AG04450 (cell line): ENCODE data around the gene TMEM174. TPM values are rescaled to one million over a fixed set of nuclear protein-coding genes. Genes with fewer than 3 reads are reported as not detected.

Source experiments
- CTCF ChIA-PET: fragments of 300-600, 350-600 bp; formaldehyde crosslinking; extraction: SDS; loops from one replicate; lab custom pipeline; 2022; ENCODE audit warnings: antibody characterized with exemption, inconsistent platforms; lab: Charles Lee
- POLR2A ChIA-PET: fragments of 350-600 bp; formaldehyde crosslinking; extraction: SDS; loops from one replicate; lab custom pipeline; 2021; ENCODE audit warnings: antibody characterized with exemption, inconsistent platforms; lab: Yijun Ruan, JAX
- DNase-seq: peaks from one replicate; pipeline ENCODE4 v3.0.0-alpha.2; 2011; ENCODE audit warnings: low read depth, low spot score
- H3K27ac ChIP-seq: one replicate; pipeline ENCODE4 v1.5.1; 2012; ENCODE audit warnings: low read depth, low read length, control low read depth
- H3K27me3 ChIP-seq: one replicate; pipeline ENCODE4 v1.6.0; 2012; ENCODE audit warnings: low read length; ENCODE audit not compliant: control insufficient read depth, insufficient read depth
- H3K4me3 ChIP-seq: 2 replicates; pipeline ENCODE4 v1.5.1; 2011; ENCODE audit warnings: mild to moderate bottlenecking, low read depth, low read length, control low read depth
- H3K9me3 ChIP-seq: 2 replicates; pipeline ENCODE4 v1.5.1; 2012; ENCODE audit warnings: low read length; ENCODE audit not compliant: control insufficient read depth, insufficient read depth
- CTCF ChIP-seq: IDR thresholded peaks from 2 replicates; pipeline ENCODE4 v1.5.1; 2011; ENCODE audit warnings: low read depth, low read length, control low read depth, inconsistent platforms
- polyA plus RNA-seq: library from polyadenylated mRNA; depleted of rRNA; stranded (reverse); fragments of >200 nt; gene quantifications from 2 replicates; pipeline ENCODE4 v1.2.3, GENCODE V29; 2011

TMEM174 gene
- polyA plus RNA-seq, 1 experiment: not detected

- Histone ChIP-seq H3K4me3 (no peak overlapping the region), H3K27me3 (peaks cover 13% of the 10 kb centered on the region), H3K27ac (no peak overlapping the region), H3K9me3 (no peaks in the 10 kb centered on the region; the same call in 1 of the 2 replicates)
- POLR2A ChIA-PET: no interaction called here
- TF ChIP-seq CTCF: no peak
- CTCF ChIA-PET: no interaction called here
- no peak for DNase-seq
Observed at GRCh38 chr5:73174100-73174815, 1.3 kb downstream of the TMEM174 start.

DNA sequence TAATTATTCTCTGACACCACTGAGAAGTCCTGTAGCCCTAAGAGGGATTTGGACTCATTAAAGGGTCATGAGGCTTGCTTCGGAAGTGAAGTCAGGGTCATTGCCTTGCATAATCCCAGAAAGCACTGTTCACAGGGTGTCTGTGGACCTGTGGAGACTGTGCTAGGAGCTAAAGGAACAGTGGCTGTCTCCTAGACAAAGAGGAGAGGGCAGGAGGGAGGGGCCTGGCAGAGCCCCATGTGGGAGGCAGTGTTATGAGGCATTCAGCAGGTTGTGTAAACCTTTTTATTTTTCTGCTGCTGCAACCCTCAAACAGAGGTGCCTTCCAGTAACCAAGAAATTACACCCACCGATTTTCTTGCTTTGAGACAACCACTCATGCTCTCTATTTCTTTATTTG lies 3.3 kb downstream of the TMEM174 start:
- Histone ChIP-seq H3K9me3 (no peaks in the 10 kb centered on the region), H3K27ac (no peak overlapping the region), H3K4me3 (no peak overlapping the region), H3K27me3 (peaks cover 13% of the 10 kb centered on the region)
- TF ChIP-seq CTCF: no peak
- no peak for DNase-seq
- POLR2A ChIA-PET: no interaction called here
- CTCF ChIA-PET: interaction anchor here (1.0 to 1.8 kb wide), 2 partner anchors 26 to 93 kb away, joined by 5 to 8 read pairs; no protein-coding TSS in a partner anchor

- no peak for DNase-seq
- CTCF ChIA-PET: interaction anchor here (1.5 kb wide), 2 partner anchors 14 to 38 kb away, joined by 4 to 6 read pairs; no protein-coding TSS in a partner anchor
- Histone ChIP-seq H3K27ac (no peak overlapping the region), H3K4me3 (no peak overlapping the region), H3K27me3 (peaks cover 7% of the 10 kb centered on the region), H3K9me3 (no peaks in the 10 kb centered on the region)
- POLR2A ChIA-PET: no interaction called here
- no peak for TF ChIP-seq CTCF
Observed at GRCh38 chr5:73178265-73178664, 5.3 kb downstream of the TMEM174 start.

- H3K4me3 ChIP-seq: no peak overlapping the region
- no peak for TF ChIP-seq CTCF
- no peak overlapping the region for H3K27ac ChIP-seq
- DNase-seq: no peak
- H3K9me3 ChIP-seq: peaks cover 5% of the 10 kb centered on the region
- CTCF ChIA-PET: interaction anchor here (0.8 to 1.9 kb wide), 3 partner anchors 18 to 275 kb away, joined by 3 to 6 read pairs (median 3); no protein-coding TSS in a partner anchor
- POLR2A ChIA-PET: no interaction called here
- H3K27me3 ChIP-seq: no peaks in the 10 kb centered on the region
Observed at GRCh38 chr5:73179730-73180129, 6.7 kb downstream of the TMEM174 start.

DNA sequence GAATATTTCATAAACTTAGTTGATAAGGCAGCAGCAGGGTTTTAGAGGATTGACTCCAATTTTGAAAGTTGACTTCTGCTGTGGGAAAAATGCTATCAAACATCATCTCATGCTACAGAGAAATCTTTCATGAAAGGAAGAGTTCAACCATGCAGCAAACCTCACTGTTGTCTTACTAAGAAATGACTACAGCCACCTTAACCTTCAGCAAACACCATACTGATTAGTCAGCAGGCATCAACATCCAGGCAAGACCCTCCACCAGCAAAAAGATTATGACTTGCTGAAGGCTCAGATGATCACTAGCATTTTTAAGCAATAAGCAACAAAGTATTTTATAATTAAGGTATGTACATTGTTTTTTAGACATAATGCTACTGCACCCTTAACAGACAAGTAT lies 7.6 kb downstream of the TMEM174 start:
- DNase-seq: no peak
- Histone ChIP-seq H3K27ac (no peak overlapping the region), H3K4me3 (no peak overlapping the region), H3K9me3 (peaks cover 7% of the 10 kb centered on the region), H3K27me3 (no peaks in the 10 kb centered on the region)
- no peak for TF ChIP-seq CTCF
- POLR2A ChIA-PET: no interaction called here
- CTCF ChIA-PET: interaction anchor here (1.4 to 1.9 kb wide), 2 partner anchors 36 to 274 kb away, joined by 3 to 6 read pairs; no protein-coding TSS in a partner anchor
